Muscle of leg (tissue), 11 donors: ENCODE measurements around the gene PDLIM7. TPM values are rescaled to one million over a fixed set of nuclear protein-coding genes. Genes with fewer than 3 reads are reported as not detected.

ENCODE experiments used
- DNase-seq: peaks from one replicate; pipeline ENCODE4 v3.0.0; 2013
- H3K27ac ChIP-seq: one replicate; pipeline ENCODE4 v1.5.1; 2013; ENCODE audit warnings: mild to moderate bottlenecking, low read length, control low read depth
- H3K27me3 ChIP-seq: one replicate; pipeline ENCODE4 v1.6.1; 2013; ENCODE audit warnings: low read length; ENCODE audit not compliant: control insufficient read depth, insufficient read depth
- H3K36me3 ChIP-seq: one replicate; pipeline ENCODE4 v1.6.1; 2013; ENCODE audit warnings: low read length; ENCODE audit not compliant: control insufficient read depth, insufficient read depth
- H3K4me1 ChIP-seq: one replicate; pipeline ENCODE4 v1.6.1; 2013; ENCODE audit warnings: low read length; ENCODE audit not compliant: control insufficient read depth, insufficient read depth
- H3K4me3 ChIP-seq: one replicate; pipeline ENCODE4 v1.5.1; 2013; ENCODE audit warnings: low read length, control low read depth
- H3K9me3 ChIP-seq: replicated peaks from 2 replicates; pipeline ENCODE4 v1.6.1; 2013; ENCODE audit warnings: low read depth, low read length; ENCODE audit not compliant: control insufficient read depth
- WGBS: methylation state at CpG from one replicate; pipeline ENCODE4 v1.1.5; 2013; ENCODE audit warnings: missing lambda C conversion rate; ENCODE audit not compliant: insufficient coverage; 5-methylcytosine and 5-hydroxymethylcytosine counted together
- polyA plus RNA-seq, 8 donors: library from polyadenylated mRNA; unstranded; fragments of 120-200 nt; gene quantifications; one replicate each; pipeline versions ENCODE4 v1.2.1 to v1.2.3, GENCODE V29; 2013; ENCODE audit warnings: inconsistent platforms in 1 of 8, low replicate concordance in 1 of 8; ENCODE audit not compliant: insufficient read length in 8 of 8, insufficient read depth in 1 of 8
- total RNA-seq: library from RNA; stranded (reverse); fragments of 120-200 nt; gene quantifications from one replicate; pipeline ENCODE4 v1.2.4, GENCODE V29; 2013

The PDLIM7 gene
- total and polyA plus RNA-seq, 9 donors = 97.1 to 458 (median 269) TPM

GRCh38 chr5:177444106-177445051, 53.0 kb downstream of the PDLIM7 start:
- H3K4me3 ChIP-seq = no peak overlapping the region
- 70% methylated on average over 5 of the region's 7 CpGs for WGBS
- no peak overlapping the region for H3K27ac ChIP-seq
- peaks cover 27% of the 10 kb centered on the region for H3K36me3 ChIP-seq
- H3K9me3 ChIP-seq = no peaks in the 10 kb centered on the region
- no peak for DNase-seq
- H3K4me1 ChIP-seq = peaks cover 29% of the 10 kb centered on the region
- H3K27me3 ChIP-seq = peaks cover 38% of the 10 kb centered on the region

GRCh38 chr5:177443144-177443983, 54.0 kb downstream of the PDLIM7 start:
- H3K27me3 ChIP-seq = peaks cover 32% of the 10 kb centered on the region
- no peak overlapping the region for H3K27ac ChIP-seq
- 84% methylated on average over 3 of the region's 15 CpGs for WGBS
- peaks cover 29% of the 10 kb centered on the region for H3K4me1 ChIP-seq
- H3K36me3 ChIP-seq = peaks cover 33% of the 10 kb centered on the region
- DNase-seq = no peak
- H3K9me3 ChIP-seq = no peaks in the 10 kb centered on the region
- no peak overlapping the region for H3K4me3 ChIP-seq

- no peak overlapping the region for H3K27ac ChIP-seq
- 86% methylated on average over 10 of the region's 20 CpGs for WGBS
- H3K27me3 ChIP-seq = peaks cover 22% of the 10 kb centered on the region
- H3K4me3 ChIP-seq = no peak overlapping the region
- DNase-seq = no peak
- H3K9me3 ChIP-seq = no peaks in the 10 kb centered on the region
- peaks cover 19% of the 10 kb centered on the region for H3K4me1 ChIP-seq
- H3K36me3 ChIP-seq = peaks cover 42% of the 10 kb centered on the region
Observed at GRCh38 chr5:177442066-177442826, 55.2 kb downstream of the PDLIM7 start.

- no peak for DNase-seq
- 81% methylated on average over 22 of the region's 26 CpGs for WGBS
- no peak overlapping the region for H3K27ac ChIP-seq
- no peaks in the 10 kb centered on the region for H3K9me3 ChIP-seq
- peaks cover 19% of the 10 kb centered on the region for H3K27me3 ChIP-seq
- H3K4me1 ChIP-seq = peaks cover 13% of the 10 kb centered on the region
- H3K4me3 ChIP-seq = no peak overlapping the region
- H3K36me3 ChIP-seq = peaks cover 47% of the 10 kb centered on the region
Observed at GRCh38 chr5:177440990-177441780, 56.2 kb downstream of the PDLIM7 start.

GRCh38 chr5:177440211-177440989, 57.0 kb downstream of the PDLIM7 start:
- Histone ChIP-seq H3K9me3 (no peaks in the 10 kb centered on the region), H3K27ac (no peak overlapping the region), H3K4me3 (no peak overlapping the region), H3K36me3 (peaks cover 54% of the 10 kb centered on the region), H3K27me3 (peaks cover 11% of the 10 kb centered on the region), H3K4me1 (peaks cover 7% of the 10 kb centered on the region)
- peak; percentile 0 for DNase-seq
- WGBS = 78% methylated on average over 23 of the region's 24 CpGs

GRCh38 chr5:177439518-177440053, 57.8 kb downstream of the PDLIM7 start:
- H3K4me3 ChIP-seq = no peak overlapping the region
- H3K36me3 ChIP-seq = peaks cover 62% of the 10 kb centered on the region
- 100% methylated on average over 1 of the region's 4 CpGs for WGBS
- H3K27ac ChIP-seq = no peak overlapping the region
- H3K9me3 ChIP-seq = no peaks in the 10 kb centered on the region
- peaks cover 7% of the 10 kb centered on the region for H3K4me1 ChIP-seq
- DNase-seq = peak; percentile 1
- peaks cover 3% of the 10 kb centered on the region for H3K27me3 ChIP-seq

GRCh38 chr5:177438468-177438867, 58.9 kb downstream of the PDLIM7 start:
- no peak overlapping the region for H3K27ac ChIP-seq
- WGBS = 85% methylated on average over 8 of the region's 10 CpGs
- peaks cover 72% of the 10 kb centered on the region for H3K36me3 ChIP-seq
- peak; percentile 3 for DNase-seq
- H3K27me3 ChIP-seq = no peaks in the 10 kb centered on the region
- H3K4me1 ChIP-seq = peaks cover 7% of the 10 kb centered on the region
- no peak overlapping the region for H3K4me3 ChIP-seq
- no peaks in the 10 kb centered on the region for H3K9me3 ChIP-seq

- DNase-seq = peak; percentile 2
- WGBS = 82% methylated on average over 4 of the region's 4 CpGs
Observed at GRCh38 chr5:177437623-177438022, 59.8 kb downstream of the PDLIM7 start.

More at GRCh38 chr5:177437623-177438022, 59.8 kb downstream of the PDLIM7 start:
- H3K27ac ChIP-seq = no peak overlapping the region
- H3K4me3 ChIP-seq = no peak overlapping the region
- H3K9me3 ChIP-seq = no peaks in the 10 kb centered on the region
- peaks cover 11% of the 10 kb centered on the region for H3K4me1 ChIP-seq
- H3K27me3 ChIP-seq = no peaks in the 10 kb centered on the region
- peaks cover 74% of the 10 kb centered on the region for H3K36me3 ChIP-seq
